Large intestine (tissue), 3 donors: ENCODE data around the gene LCE7A. TPM values are rescaled to one million over a fixed set of nuclear protein-coding genes. Genes with fewer than 3 reads are reported as not detected.

ENCODE experiments used
- DNase-seq, 2 donors: peaks; one replicate each; pipeline versions ENCODE4 v3.0.0 to v3.0.0-alpha.2; 2013
- H3K27ac ChIP-seq: one replicate; pipeline ENCODE4 v1.5.1; 2013; ENCODE audit warnings: low read length
- H3K27me3 ChIP-seq: 2 replicates; pipeline ENCODE4 v1.6.1; 2013; ENCODE audit warnings: low read length; ENCODE audit not compliant: control insufficient read depth, insufficient read depth
- H3K36me3 ChIP-seq: 2 replicates; pipeline ENCODE4 v1.6.1; 2013; ENCODE audit warnings: low read length; ENCODE audit not compliant: control insufficient read depth, insufficient read depth
- H3K4me1 ChIP-seq: one replicate; pipeline ENCODE4 v1.6.1; 2013; ENCODE audit warnings: low read length; ENCODE audit not compliant: control insufficient read depth, insufficient read depth
- H3K4me3 ChIP-seq: one replicate; pipeline ENCODE4 v1.5.1; 2013; ENCODE audit warnings: low read length
- H3K9me3 ChIP-seq: one replicate; pipeline ENCODE4 v1.6.1; 2013; ENCODE audit warnings: mild to moderate bottlenecking, low read depth, low read length, moderate library complexity; ENCODE audit not compliant: control insufficient read depth
- whole genome bisulfite sequencing: methylation state at CpG from one replicate; pipeline ENCODE4 v1.1.5; 2013; ENCODE audit warnings: low lambda C conversion rate; ENCODE audit not compliant: insufficient coverage; 5-methylcytosine and 5-hydroxymethylcytosine counted together
- polyA plus RNA-seq: library from polyadenylated mRNA; unstranded; fragments of 120-200 nt; gene quantifications from one replicate; pipeline ENCODE4 v1.2.1, GENCODE V29; 2013

LCE7A gene
- polyA plus RNA-seq, 1 donor: not detected

DNA sequence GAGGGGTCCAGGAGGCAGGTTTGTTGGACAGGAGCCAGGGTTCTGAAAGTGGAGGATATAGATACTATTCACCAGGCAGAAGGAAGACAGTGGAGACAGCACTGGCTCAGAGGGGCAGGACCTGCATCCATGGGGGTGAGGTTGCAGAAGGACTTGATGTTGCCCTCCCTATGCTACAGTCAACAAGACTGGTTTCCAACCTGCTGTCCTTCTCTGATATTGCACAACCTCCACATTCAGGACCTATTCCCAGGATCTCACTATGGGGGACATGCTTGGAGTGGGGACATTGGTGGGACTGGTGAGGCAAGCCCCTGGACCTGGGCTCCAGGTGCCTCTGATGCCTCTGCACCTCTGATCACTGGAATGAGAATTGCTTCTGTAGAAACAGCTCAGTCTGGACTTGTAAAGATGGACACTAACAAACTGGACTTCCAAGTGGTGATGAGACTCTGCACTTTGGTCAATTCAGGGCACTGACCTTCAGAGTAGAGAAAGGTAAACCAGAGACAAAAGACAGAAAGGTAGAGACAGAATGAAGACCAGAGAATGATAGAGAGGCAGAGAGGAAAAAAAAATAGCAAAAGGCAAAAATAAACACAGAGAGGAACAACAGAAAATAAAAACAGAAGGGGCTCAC, 19.9 kb downstream of the LCE7A start:
- no peak for DNase-seq
- Histone ChIP-seq H3K4me3 (no peak overlapping the region), H3K27ac (no peak overlapping the region), H3K9me3 (no peaks in the 10 kb centered on the region), H3K36me3 (no peaks in the 10 kb centered on the region), H3K4me1 (no peaks in the 10 kb centered on the region), H3K27me3 (no peaks in the 10 kb centered on the region)

DNA sequence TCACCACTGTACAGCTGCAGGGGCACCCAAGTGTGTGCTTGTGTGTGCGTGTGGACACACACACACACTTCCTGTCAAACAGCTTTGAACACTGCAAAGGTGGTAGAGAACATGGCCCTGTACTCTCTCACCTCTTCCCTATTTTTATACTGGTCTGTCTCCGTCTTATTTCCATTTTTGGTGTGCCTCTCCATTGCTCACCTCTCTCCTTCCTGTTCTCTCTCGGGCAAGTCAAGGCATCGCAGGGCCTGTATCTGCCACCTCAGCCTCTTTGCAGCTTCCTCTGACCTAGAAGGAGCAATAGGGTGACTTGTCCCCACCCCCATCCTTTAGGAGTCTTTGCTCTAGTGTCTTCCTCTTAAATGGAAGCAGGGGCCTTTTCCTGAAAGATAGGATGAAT, 20.5 kb downstream of the LCE7A start:
- H3K4me3 ChIP-seq: no peak overlapping the region
- WGBS: 100% methylated on average over 2 of the region's 4 CpGs
- no peaks in the 10 kb centered on the region for H3K4me1 ChIP-seq
- DNase-seq: no peak
- no peaks in the 10 kb centered on the region for H3K36me3 ChIP-seq
- no peak overlapping the region for H3K27ac ChIP-seq
- no peaks in the 10 kb centered on the region for H3K27me3 ChIP-seq
- no peaks in the 10 kb centered on the region for H3K9me3 ChIP-seq

- Histone ChIP-seq H3K27ac (no peak overlapping the region), H3K27me3 (no peaks in the 10 kb centered on the region), H3K9me3 (no peaks in the 10 kb centered on the region), H3K36me3 (no peaks in the 10 kb centered on the region), H3K4me1 (no peaks in the 10 kb centered on the region), H3K4me3 (no peak overlapping the region)
- no CpG with 5 or more reads among the region's 5 CpGs for WGBS
- DNase-seq: no peak
Measured at GRCh38 chr1:152880907-152881306, 21.1 kb downstream of the LCE7A start.

- no peaks in the 10 kb centered on the region for H3K27me3 ChIP-seq
- no peaks in the 10 kb centered on the region for H3K9me3 ChIP-seq
- no peak overlapping the region for H3K4me3 ChIP-seq
- no peak for DNase-seq
- H3K4me1 ChIP-seq: no peaks in the 10 kb centered on the region
- H3K36me3 ChIP-seq: no peaks in the 10 kb centered on the region
- H3K27ac ChIP-seq: no peak overlapping the region
Measured at GRCh38 chr1:152884085-152884484, 24.3 kb downstream of the LCE7A start.

DNA sequence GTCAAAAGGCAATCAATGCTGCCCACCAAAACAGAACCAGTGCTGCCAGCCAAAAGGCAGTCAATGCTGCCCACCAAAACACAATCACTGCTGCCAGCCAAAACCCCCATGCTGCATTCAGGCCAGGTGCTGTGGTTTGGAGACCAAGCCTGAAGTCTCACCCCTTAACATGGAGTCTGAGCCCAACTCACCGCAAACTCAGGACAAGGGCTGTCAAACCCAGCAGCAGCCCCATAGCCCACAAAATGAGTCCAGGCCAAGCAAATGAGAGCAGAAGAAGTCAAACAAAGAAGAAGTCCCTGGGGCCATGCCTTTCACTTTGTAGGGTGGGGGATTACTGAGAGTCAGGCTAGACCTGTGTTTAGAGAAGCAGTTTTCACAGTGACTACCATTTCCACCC, 24.7 kb downstream of the LCE7A start:
- DNase-seq: no peak

DNA sequence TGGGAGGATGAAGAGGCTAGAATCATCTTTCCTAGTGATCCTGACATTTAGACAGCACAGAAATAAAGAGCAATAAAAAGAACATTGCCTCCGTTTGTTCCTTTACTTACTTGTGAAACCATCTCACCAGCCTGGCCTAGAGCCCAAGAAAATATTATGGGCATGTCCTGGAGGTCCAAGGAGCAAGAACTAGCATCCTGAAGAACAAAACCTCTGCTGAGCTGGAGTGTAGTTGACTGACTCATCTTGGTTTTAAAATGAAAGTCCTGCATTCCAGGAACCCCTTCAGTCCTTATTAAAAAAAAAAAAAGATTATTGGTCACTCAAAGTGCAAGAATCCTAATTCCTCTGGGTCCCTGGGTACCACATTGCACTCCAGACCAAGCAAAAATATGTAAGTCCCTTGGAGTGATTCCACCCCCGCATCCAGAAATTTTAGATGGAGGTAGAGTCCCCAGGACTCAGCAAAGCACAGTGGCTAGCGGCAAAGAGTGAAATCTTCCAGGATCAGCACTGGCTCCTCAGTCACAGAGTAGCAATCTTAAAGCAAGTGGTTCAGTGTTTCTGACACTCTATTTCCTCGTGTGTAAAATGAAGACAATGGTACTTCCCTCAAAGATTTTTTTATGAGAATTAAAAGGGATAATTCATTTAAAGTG, 25.3 kb downstream of the LCE7A start:
- Histone ChIP-seq H3K9me3 (no peaks in the 10 kb centered on the region), H3K27ac (no peak overlapping the region), H3K4me3 (no peak overlapping the region), H3K36me3 (no peaks in the 10 kb centered on the region), H3K27me3 (no peaks in the 10 kb centered on the region), H3K4me1 (no peaks in the 10 kb centered on the region)
- no peak for DNase-seq
- 60% methylated on average over 1 of the region's 4 CpGs for WGBS

More for the DNA sequence above, 24.7 kb downstream of the LCE7A start:
- Histone ChIP-seq H3K4me1 (no peaks in the 10 kb centered on the region), H3K36me3 (no peaks in the 10 kb centered on the region), H3K4me3 (no peak overlapping the region), H3K27ac (no peak overlapping the region), H3K27me3 (no peaks in the 10 kb centered on the region), H3K9me3 (no peaks in the 10 kb centered on the region)
- no CpG with 5 or more reads among the region's 1 CpG for WGBS

GRCh38 chr1:152886085-152886484, 26.3 kb downstream of the LCE7A start:
- WGBS: 83% methylated on average over 1 of the region's 3 CpGs
- Histone ChIP-seq H3K4me3 (no peak overlapping the region), H3K9me3 (no peaks in the 10 kb centered on the region), H3K36me3 (no peaks in the 10 kb centered on the region), H3K27ac (no peak overlapping the region), H3K27me3 (no peaks in the 10 kb centered on the region), H3K4me1 (no peaks in the 10 kb centered on the region)
- no peak for DNase-seq

GRCh38 chr1:152886758-152887409, 27.1 kb downstream of the LCE7A start:
- DNase-seq: no peak
- H3K27me3 ChIP-seq: no peaks in the 10 kb centered on the region
- no peaks in the 10 kb centered on the region for H3K36me3 ChIP-seq
- H3K4me1 ChIP-seq: no peaks in the 10 kb centered on the region
- no peak overlapping the region for H3K27ac ChIP-seq
- no peak overlapping the region for H3K4me3 ChIP-seq
- WGBS: no CpG with 5 or more reads among the region's 8 CpGs
- no peaks in the 10 kb centered on the region for H3K9me3 ChIP-seq

- Histone ChIP-seq H3K27ac (no peak overlapping the region), H3K4me1 (no peaks in the 10 kb centered on the region), H3K4me3 (no peak overlapping the region), H3K9me3 (no peaks in the 10 kb centered on the region), H3K27me3 (no peaks in the 10 kb centered on the region), H3K36me3 (no peaks in the 10 kb centered on the region)
- DNase-seq: no peak
- WGBS: no CpG with 5 or more reads among the region's 1 CpG
Measured at GRCh38 chr1:152888126-152888525, 28.3 kb downstream of the LCE7A start.

GRCh38 chr1:152899027-152899426, 39.2 kb downstream of the LCE7A start:
- DNase-seq: no peak
- H3K27ac ChIP-seq: no peak overlapping the region
- H3K4me3 ChIP-seq: no peak overlapping the region
- H3K36me3 ChIP-seq: no peaks in the 10 kb centered on the region
- H3K27me3 ChIP-seq: no peaks in the 10 kb centered on the region
- WGBS: 50% methylated on average over 1 of the region's 4 CpGs
- no peaks in the 10 kb centered on the region for H3K9me3 ChIP-seq
- H3K4me1 ChIP-seq: no peaks in the 10 kb centered on the region

DNA sequence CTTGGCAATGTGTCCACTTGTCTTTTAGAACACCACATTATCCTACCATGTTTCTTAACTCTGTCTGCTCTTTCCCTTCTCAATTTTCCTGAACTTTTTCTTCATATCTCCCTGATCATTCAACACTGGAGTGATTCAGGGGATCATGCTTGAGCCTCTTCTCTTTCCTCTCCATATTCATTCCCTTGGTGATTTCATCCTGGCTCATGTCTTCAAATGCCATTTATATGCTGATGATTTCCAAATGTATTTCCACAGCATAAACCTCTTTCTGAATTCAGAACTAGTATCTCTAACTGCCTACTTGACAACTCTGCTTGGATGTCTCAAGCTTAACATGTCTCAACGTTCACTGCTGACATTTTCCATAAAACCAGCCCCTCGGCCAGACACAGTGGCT, 40.1 kb downstream of the LCE7A start:
- no peak overlapping the region for H3K4me3 ChIP-seq
- DNase-seq: no peak
- WGBS: no CpG with 5 or more reads among the region's 2 CpGs
- no peaks in the 10 kb centered on the region for H3K36me3 ChIP-seq
- no peaks in the 10 kb centered on the region for H3K4me1 ChIP-seq
- no peaks in the 10 kb centered on the region for H3K9me3 ChIP-seq
- H3K27ac ChIP-seq: no peak overlapping the region
- H3K27me3 ChIP-seq: no peaks in the 10 kb centered on the region
